GM21367 (cell line): ENCODE results near the gene PANK3.

ENCODE experiments used
- ATAC-seq: cut with Tn5 transposase; IDR thresholded peaks from one replicate; pipeline ENCODE4 v1.9.1; 2021; ENCODE audit not compliant: unreplicated experiment

The PANK3 gene

DNA sequence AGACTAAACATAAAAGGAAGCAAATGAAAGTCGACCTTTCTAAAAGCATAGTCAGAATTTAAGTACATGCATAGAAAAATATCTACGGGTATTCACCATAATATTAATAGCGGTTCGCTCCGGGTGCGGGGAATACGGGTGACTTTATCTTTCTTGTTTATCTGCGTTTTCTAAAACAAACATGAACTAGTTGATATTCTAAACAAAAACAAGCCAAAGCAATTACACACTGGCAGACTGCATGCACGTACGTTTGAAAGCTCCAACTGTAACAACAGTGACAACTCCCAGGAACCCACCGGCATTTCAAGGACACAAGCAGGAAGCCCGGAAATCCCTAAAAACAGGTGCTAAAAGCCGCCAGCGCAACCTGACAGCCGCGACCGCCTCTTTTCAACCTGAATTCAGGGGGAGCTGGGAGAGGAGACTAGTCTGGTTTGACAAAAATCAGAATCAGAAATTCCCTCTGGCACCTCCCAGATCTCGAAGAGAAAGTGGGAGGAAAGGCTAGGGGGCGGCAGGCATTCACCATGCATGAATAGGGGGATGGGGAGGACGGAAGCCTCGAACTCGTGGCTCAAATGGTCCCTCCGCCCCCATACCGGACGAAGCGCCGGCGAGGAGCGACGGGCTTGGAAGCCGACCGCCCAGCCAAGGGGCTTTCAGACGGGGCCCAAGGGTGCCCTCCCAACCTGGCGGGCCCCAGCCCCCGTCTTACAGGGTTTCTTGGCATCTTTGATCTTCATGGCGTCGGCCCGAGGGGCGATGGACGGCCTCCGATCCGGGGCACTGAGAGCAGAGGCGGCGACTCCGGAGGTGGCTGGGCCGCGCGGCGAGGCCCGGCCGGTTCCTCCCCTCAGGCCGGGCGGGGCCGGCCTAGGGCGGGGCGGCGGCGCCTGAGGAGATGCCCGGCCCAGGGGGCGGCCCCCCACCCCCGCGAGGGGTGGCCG, at the start of gene PANK3:
Gene PANK3 (minus strand): TSS at position 831 of the 950 bp plus-strand sequence. CDS start 85 bp downstream, at position 746.
- ATAC-seq, result peak; percentile 45

DNA sequence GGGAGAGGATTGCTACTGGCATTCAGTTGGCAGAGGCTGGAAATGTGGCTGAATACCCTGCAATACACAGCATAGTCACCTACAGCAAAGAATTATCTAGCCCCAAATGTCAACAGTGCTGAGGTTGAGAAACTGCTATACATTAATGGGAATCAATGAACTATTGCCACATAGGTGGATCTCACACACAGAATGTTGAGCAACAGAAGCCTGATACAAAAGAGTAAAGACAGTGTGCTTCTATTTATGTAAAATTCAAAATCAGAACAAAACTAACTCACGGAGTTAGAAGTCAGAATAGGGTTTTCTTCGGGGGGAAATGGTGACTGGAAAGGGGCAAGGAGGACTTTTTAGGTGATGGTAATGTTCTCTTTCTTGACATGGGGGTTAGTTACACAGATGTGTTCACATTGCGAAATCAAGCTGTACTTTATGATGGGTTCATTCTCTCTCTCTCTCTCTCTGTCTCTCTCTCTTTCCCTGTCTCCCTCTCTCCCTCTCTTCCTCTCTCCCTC, 45.7 kb upstream of the PANK3 start:
- ATAC-seq, result no peak

DNA sequence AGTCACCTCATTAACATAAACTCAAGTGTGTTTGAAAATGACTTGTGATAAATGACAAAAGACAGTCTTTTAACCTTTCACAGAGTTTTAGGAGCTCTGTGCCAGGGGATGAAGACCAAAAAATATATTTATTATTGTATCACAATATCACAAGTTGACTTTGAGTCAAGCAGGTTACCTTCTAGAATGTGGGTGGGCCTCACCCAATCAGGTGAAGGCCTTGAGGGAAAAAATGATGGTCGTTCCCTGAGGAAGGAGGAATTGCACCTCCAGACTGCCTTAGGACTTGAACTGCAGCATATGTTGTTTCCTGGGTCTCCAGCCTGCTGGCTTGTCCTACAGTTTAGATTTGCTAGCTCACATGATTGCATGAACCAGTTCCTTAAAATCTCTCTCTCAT, 41.6 kb upstream of the PANK3 start:
- ATAC-seq, result no peak

DNA sequence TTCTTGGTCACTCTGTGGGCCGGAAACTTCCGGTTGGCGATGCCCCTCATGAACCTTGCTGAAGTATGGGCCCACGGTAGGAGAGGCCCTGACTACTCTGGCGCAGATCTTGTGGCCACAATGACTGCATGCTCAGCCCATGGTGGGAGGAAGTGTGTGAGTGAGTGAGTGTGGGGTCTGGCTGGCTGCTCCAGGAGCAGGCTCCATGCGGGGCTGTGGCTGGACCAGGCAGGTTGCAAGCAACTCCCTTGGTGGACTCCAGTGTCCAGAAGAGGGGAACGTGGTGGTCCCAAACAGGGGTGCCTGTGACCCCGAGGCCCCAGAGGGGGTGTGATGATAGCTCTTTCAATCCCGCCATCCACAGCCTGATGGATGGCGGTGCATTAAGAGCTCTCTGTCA, 35.5 kb upstream of the PANK3 start:
- ATAC-seq, result no peak

DNA sequence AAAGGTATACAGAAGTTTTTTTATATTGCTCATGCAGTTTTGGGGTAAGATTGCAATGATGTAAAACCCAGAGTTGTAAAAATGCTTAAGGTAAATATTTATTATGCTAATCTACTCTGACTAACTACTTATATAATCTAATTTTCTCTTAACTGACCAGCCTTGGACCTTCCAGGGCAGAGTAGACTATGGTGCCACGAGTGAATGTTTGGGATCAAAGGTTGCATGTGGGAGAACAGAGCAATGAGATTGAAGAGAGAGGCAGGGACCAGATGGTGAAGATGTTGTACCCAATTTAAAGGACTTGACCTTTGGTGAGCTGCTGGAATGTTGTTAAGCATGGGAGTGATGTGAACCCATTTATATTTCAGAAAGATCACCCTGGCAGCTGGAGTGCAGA, 34.8 kb upstream of the PANK3 start:
- ATAC-seq, result no peak

DNA sequence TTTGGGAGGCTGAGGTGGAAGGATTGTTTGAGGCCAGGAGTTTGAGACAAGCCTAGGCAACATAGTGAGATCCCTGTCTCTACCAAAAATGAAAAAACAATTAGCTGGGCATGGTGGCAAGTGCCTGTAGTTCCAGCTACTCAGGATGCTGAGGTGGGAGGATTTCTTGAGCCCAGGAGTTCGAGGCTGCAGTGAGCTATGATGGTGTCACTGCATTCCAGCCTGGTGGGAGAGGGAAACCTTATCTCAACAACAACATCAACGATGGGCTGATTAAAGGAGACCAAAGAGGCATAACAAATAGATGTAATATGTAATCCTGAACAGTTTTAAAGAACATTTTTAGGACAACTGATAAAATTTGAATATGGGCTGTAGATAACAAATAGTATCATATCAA, 34.2 kb upstream of the PANK3 start:
- ATAC-seq, result no peak

DNA sequence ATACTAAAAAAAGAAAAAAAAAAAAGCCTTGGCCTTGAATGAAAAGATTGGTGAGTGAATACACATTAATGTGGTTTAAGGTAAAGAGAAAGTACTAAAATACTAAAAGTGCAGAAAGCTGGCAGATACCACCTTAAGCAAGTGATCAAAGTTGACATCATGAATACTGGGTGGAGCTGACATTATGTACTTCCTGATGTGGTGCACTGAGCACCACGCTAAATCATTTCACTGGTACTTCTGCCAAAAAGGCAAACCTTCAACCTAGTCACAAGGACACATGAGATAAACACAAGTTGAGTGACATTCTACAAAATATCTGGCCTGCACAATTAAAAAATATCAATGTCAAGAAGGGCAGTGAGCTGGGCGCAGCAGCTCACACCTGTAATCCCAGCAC, 33.8 kb upstream of the PANK3 start:
- no peak for ATAC-seq

DNA sequence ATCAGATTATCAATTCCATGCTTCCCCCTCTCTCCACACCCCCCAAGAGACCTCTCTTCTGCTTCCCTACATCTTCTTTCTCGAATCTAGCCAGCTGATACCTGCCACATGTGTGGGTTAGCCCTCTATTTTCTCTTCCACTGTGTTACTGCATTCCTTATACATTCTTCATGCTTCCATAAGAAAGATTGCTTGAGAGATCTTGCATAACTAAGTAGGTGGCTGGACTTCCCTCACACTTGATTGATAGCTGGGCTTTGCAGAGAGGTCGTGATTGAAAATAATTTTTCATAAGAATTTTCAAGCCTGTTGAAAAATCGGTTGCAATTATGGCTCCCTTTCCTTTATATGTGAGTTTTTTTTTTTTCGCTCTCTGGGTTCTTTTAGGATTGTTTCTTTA, 33.0 kb upstream of the PANK3 start:
- ATAC-seq, result no peak

DNA sequence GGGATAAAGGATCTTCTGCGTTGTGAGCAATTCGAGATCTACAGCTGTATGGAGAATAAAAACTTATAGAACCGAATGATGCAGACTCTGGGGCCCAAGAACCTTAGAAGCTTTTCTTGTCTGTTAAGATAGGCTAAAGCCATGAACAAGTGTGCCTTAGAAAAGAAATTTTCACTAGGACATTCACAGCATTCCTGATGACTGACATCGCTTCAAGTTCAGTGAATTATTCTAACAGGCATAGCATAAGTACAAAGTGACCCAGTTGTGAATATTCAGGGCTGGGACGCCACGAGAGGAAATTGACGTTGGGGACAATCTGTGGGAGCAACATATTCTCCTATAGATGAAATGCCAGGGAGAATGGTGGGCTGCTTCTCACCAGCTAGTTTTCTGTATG, 32.0 kb upstream of the PANK3 start:
- no peak for ATAC-seq

DNA sequence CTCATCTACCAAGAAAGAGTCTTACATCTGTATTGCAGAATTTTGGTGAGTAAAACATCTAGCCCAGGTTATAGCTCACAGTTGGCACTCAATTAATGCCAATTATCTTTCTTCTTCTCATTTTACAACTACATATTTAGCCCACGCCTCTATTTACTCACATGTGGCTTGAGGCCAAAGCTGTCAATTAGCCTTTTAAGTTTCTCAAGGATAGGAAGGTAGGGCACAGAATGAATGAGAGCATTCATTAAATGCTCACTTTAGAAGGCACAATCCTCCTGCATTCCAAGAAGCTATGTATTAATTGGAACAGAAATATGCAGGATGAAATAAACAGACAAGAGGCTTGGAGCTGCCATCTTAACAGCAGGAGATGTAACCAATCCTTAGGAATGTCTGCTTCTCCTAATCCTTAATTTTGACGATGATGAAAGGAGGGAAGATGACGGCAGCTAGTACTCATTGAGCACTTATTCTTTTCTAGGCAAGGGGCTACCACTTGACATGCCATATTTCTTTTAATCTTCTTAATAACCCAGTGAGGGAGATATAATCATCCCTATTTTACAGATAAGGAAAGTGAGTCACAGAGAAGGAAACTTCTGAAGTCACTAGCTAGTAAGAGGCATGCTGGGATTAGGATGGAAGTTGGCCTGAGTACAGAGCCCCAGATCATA, 30.8 kb upstream of the PANK3 start:
- no peak for ATAC-seq

DNA sequence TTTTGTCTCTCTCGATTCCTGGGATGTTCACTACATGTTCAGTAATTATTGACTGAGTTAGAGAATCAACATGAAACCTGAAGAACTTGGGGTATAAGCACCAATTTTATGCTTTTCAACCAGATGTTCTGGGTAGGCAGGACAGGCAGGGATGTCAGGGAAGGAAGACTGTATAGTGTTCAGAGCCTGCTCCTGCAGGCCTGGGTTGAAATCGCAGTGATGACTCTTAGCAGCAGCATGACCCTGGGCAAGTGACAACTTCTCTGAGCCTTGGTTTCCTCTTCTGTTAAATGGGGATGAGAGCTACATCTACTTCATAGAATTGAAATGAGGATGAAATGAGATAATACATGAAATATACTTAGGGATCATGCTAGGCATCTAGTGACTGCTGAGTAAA, 29.7 kb upstream of the PANK3 start:
- no peak for ATAC-seq

DNA sequence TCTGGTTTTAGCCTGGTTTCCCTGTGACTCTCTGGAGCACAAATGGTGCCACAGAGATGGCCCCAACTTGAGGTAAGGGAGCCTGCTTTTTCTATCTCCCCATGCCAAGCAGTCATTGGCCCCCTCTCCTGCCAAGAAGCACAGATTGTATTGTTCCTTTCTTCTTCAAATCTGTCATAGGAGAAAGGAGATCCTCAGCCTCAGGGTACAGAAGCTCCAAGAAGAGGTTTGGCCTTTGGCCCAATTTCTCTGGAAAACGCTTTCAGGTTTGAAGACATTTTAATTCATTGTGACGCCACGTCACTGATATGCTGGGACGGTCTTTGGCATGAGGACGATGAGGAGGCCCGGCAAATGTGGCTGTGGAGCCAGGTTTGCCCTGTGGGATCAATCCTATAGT, 29.2 kb upstream of the PANK3 start:
- no peak for ATAC-seq

DNA sequence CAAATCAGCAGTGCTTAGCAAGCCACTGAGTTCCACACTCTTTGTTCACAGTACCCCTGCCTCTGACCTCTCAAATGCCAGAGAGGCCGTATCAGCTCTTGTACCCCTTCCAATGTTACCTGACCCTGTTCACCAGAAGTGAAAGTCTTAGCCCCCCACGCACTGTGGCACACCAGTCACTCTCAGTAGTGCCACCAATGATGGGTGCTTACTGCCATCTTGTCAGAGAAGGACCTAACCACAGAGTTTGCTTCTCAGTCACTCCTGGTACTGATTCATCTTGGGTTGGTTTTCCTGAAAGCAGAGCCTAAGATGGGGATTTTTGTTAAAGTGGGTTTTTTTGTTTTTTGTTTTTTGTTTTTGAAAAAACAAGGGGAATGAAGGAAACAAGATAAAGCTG, 28.8 kb upstream of the PANK3 start:
- no peak for ATAC-seq

DNA sequence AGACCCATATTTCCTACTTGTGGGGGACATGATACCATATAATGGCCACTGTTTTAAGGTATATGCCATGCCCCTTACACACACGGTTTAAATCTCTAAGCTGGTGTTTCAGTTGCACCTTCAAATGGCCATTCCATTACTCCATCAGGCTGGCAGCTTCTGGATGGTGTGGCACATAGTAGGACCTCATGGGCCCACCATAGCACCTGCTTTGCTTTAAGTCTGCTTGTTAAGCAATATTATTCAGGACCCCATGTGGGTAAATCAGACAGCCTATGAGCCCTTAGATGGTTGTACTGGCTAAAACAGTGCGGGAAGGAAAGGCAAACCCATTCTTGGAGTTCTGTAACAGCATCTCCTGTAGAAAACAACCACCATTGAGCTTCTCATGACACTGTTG, 27.4 kb upstream of the PANK3 start:
- no peak for ATAC-seq

DNA sequence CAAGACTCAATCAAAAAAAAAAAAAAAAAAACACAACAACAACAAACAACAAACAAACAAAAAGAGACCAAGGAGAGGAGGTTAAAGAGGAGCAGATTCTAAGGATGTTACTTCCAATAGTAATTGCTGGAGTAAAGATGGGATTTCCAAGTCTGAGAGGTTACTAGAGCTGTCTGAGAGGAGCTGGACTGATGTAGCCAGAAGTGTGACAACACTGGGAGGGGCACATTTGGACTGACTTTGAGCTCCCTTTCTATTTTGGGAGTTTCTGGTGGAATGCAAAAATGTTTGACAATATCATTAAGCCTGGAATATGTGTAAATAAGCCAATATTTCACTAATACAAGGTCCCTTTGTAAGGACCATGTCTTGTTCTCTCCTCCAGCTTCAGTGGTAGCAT, 25.3 kb upstream of the PANK3 start:
- ATAC-seq, result no peak

DNA sequence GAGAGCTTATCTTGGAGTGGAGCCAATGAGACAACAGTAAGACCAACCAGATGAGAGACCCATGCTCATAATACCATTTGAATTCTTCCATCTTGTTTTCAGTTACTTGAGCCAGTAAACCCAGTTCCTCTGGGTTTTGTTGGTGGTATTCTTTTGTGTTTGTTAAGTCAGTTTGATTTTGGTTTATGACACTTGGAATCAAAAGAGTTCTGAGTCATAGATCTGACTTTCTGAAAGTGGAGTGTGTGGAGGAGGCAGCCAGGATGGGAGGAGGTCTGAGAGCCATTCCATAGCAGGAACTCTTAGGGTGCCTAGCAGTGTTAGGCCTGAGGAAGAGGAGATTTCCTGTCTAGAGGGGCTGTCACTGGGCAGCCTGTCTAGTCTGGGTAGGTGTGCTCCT, 24.6 kb upstream of the PANK3 start:
- ATAC-seq, result no peak

DNA sequence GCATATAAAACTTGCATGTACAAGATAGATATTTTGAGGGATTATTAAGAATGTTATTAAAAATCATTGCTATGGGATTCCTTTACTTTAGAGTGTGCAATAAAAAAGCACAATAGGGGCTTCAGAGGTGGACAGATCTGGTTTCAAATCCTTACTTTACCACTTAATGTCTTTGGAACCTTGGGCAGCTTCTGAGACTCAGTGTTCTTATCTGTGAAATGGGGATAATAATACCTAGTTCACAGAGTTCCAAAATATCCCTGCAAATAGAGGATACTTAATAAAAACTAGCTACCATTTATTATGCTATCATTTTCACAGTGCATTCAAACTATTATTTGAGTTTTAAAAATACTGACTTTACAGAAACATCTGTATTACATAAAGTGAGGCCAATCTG, 23.3 kb upstream of the PANK3 start:
- ATAC-seq, result no peak

DNA sequence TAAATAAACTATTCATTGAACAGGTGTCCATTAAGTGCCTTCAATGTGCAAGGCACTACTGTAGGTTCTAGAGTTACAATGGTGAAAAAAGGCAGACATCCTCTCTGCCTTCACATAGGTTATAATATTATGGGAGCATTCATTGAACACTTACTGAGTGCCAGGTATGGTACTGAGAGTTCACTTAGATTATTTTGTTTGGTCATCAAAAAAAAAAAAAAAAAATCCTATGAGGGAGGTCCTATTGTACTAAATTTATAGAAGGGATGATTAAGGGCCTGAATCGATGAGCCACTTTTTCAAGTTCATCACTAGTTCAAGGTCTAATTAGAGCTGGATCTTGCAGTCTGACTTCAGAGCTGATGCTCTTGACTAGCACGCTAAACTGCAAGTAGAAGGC, 22.8 kb upstream of the PANK3 start:
- no peak for ATAC-seq

DNA sequence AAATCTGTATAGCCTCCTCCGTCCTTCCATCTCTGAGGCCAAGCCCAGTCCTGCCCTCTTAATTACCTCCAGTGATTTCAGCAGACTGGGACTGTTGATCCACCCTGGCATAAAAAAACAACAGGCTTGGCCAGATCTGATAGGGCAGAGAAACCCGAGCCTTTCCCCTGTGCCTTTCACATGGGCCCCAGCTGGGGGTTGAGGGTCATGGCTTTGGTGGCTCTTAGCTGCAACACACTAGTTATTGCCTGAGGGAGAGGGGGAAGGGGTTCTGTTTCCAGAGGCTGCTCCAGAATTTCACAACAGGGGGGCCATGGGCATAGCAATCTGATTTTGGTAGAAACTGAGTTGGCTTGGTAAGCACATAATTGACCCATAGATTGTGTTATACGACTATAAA, 21.2 kb upstream of the PANK3 start:
- no peak for ATAC-seq

DNA sequence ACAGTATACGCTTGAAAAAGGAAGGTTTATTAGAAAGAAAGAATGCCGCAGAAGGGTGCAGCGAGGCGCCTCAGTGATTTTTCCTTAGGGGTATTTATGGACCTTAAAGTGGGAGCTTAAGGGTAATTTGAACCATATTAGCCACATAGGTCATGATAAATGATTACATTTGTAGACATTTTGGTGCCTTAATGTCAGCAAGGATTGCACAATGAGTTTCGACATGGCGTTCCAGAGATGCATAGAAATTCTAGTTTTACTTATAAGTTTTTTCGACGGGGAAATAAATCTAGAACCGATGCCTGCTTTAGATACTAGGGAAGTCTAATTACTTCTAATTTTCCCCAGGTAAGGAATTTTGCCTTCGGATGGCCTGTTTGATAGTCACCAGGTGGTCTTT, 20.7 kb upstream of the PANK3 start:
- no peak for ATAC-seq

DNA sequence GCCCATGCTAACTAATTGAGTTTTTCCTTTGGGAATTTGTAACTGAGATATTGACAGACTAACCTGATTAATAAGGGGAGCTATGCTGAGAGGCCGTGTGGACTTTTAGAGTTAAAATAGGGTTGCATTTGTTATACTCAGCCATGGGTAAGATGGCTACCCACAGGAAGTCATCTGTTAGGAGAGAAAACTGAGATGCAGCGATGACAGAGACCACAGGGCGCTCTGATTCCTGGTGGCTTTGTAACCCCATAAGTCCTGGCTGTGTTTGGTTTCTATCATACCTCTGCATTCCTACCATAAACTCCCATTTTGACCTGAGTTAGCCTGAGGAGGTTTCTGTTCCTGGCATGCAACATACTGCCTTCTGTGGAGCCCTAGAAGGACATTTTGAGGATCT, 19.5 kb upstream of the PANK3 start:
- no peak for ATAC-seq

DNA sequence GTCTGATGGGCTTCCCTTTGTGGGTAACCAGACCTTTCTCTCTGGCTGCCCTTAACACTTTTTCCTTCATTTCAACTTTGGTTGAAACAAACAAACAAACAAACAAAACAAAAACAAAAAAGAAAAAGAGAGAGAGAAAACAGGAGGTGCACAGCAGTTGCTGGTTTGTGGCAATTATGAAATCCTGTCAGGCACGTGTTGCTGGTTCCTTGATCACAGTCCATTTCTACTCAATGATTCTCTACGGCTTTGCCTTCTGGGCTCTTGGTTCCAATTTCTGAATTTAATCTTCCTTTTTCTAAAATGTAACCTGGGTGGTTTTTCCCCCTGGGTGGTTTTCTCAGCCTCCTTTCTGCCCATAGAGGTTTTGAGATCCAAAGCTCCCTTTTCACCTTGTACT, 17.8 kb upstream of the PANK3 start:
- ATAC-seq, result no peak
